ENCODE data around the gene CPSF2. TPM values are rescaled to one million over a fixed set of nuclear protein-coding genes. Genes with fewer than 3 reads are reported as not detected.
"Not testable (repeated sequence)": the region's sequence is repeated elsewhere in the genome, so short reads cannot be mapped to it uniquely, and the experiment has no call there.

The CPSF2 gene
- total RNA-seq, 1 donor from 2014 or later: 50.0 TPM

GRCh38 chr14:92154283-92154942 lies 32.6 kb downstream of the CPSF2 start:
- DNase-seq (ENCODE audit: low spot score): no peak

GRCh38 chr14:92160619-92161018 lies 38.9 kb downstream of the CPSF2 start:
- no peak for DNase-seq (ENCODE audit: low spot score)

- no peak for DNase-seq (ENCODE audit: low spot score)
These were observed 39.8 kb downstream of the CPSF2 start for GRCh38 chr14:92161521-92161920.

- no peak for DNase-seq (ENCODE audit: low spot score)
These were observed 43.2 kb downstream of the CPSF2 start for GRCh38 chr14:92164958-92165357.

GRCh38 chr14:92173668-92174067 lies 51.9 kb downstream of the CPSF2 start:
- no peak for DNase-seq (ENCODE audit: low spot score)

GRCh38 chr14:92175811-92176210 lies 54.0 kb downstream of the CPSF2 start:
- no peak for DNase-seq (ENCODE audit: low spot score)

- DNase-seq (ENCODE audit: low spot score): no peak
These were observed 54.7 kb downstream of the CPSF2 start for GRCh38 chr14:92176476-92176875.

- not testable (repeated sequence) for DNase-seq (ENCODE audit: low spot score)
These were observed 57.4 kb downstream of the CPSF2 start for GRCh38 chr14:92179178-92179577.

GRCh38 chr14:92185559-92185958 lies 63.8 kb downstream of the CPSF2 start:
- no peak for DNase-seq (ENCODE audit: low spot score)

GRCh38 chr14:92187616-92188015 lies 65.8 kb downstream of the CPSF2 start:
- not testable (repeated sequence) for DNase-seq (ENCODE audit: low spot score)

- DNase-seq (ENCODE audit: low spot score): no peak
These were observed 69.0 kb downstream of the CPSF2 start for GRCh38 chr14:92190768-92191167.

- DNase-seq (ENCODE audit: low spot score): no peak
These were observed 77.0 kb downstream of the CPSF2 start for GRCh38 chr14:92198804-92199203.

GRCh38 chr14:92199763-92200162 lies 78.0 kb downstream of the CPSF2 start:
- DNase-seq (ENCODE audit: low spot score): no peak

- DNase-seq (ENCODE audit: low spot score): no peak
These were observed 81.3 kb downstream of the CPSF2 start for GRCh38 chr14:92203116-92203515.

GRCh38 chr14:92204792-92205191 lies 83.0 kb downstream of the CPSF2 start:
- DNase-seq (ENCODE audit: low spot score): no peak

- no peak for DNase-seq (ENCODE audit: low spot score)
These were observed 85.5 kb downstream of the CPSF2 start for GRCh38 chr14:92207012-92207927.

GRCh38 chr14:92207928-92208265 lies 86.1 kb downstream of the CPSF2 start:
- DNase-seq (ENCODE audit: low spot score): no peak

GRCh38 chr14:92209141-92209540 lies 87.4 kb downstream of the CPSF2 start:
- DNase-seq (ENCODE audit: low spot score): no peak

- not testable (repeated sequence) for DNase-seq (ENCODE audit: low spot score)
These were observed 91.4 kb downstream of the CPSF2 start for GRCh38 chr14:92213125-92213524.

GRCh38 chr14:92215579-92215978 lies 93.8 kb downstream of the CPSF2 start:
- DNase-seq (ENCODE audit: low spot score): no peak

GRCh38 chr14:92217936-92218335 lies 96.2 kb downstream of the CPSF2 start:
- DNase-seq (ENCODE audit: low spot score): no peak

Data from mucosa of gallbladder (tissue), 1 donor.